GM23338 (cell line): Measurements from ENCODE around the gene DLG2. TPM values are rescaled to one million over a fixed set of nuclear protein-coding genes. Genes with fewer than 3 reads are reported as not detected.

Experiments
- ATAC-seq: fragments of 200-7000 bp; cut with Tn5 transposase; 3 replicates; pipeline ENCODE4 v1.9.1; 2020
- DNase-seq: peaks from one replicate; pipeline ENCODE4 v3.0.0-alpha.2; 2015; ENCODE audit warnings: low spot score
- H2AFZ ChIP-seq: fragments of 200-600 bp; sonication (generic); 2 replicates; pipeline ENCODE4 v1.8.0; 2016; ENCODE audit warnings: antibody characterized with exemption, mild to moderate bottlenecking, moderate library complexity
- H3F3A ChIP-seq: fragments of 200-600 bp; sonication (generic); replicated peaks from 2 replicates; pipeline ENCODE4 v1.8.0; 2017; ENCODE audit warnings: antibody characterized with exemption, mixed run types, low read depth
- H3K27ac ChIP-seq: fragments of 200-600 bp; sonication (generic); 2 replicates; pipeline ENCODE4 v1.6.1; 2016; ENCODE audit warnings: low read depth
- H3K27me3 ChIP-seq: fragments of 200-600 bp; sonication (generic); 2 replicates; pipeline ENCODE4 v1.8.0; 2016; ENCODE audit warnings: mild to moderate bottlenecking, mixed run types, moderate library complexity; ENCODE audit not compliant: insufficient read depth
- H3K36me3 ChIP-seq: fragments of 200-600 bp; sonication (generic); 2 replicates; pipeline ENCODE4 v1.8.0; 2016; ENCODE audit warnings: mild to moderate bottlenecking; ENCODE audit not compliant: insufficient read depth
- H3K4me1 ChIP-seq: fragments of 200-600 bp; sonication (generic); 2 replicates; pipeline ENCODE4 v1.8.0; 2016; ENCODE audit warnings: mild to moderate bottlenecking, moderate library complexity; ENCODE audit not compliant: insufficient read depth
- H3K4me2 ChIP-seq: fragments of 200-600 bp; sonication (generic); 2 replicates; pipeline ENCODE4 v1.7.1; 2017; ENCODE audit warnings: mixed run types
- H3K4me3 ChIP-seq: fragments of 200-600 bp; sonication (generic); 2 replicates; pipeline ENCODE4 v1.6.1; 2016; ENCODE audit warnings: mixed run types
- H3K79me2 ChIP-seq: fragments of 200-600 bp; sonication (generic); replicated peaks from 2 replicates; pipeline ENCODE4 v1.8.0; 2017; ENCODE audit warnings: mild to moderate bottlenecking; ENCODE audit not compliant: insufficient read depth
- H3K9me2 ChIP-seq: fragments of 200-600 bp; sonication (generic); 2 replicates; pipeline ENCODE4 v1.8.0; 2017; ENCODE audit not compliant: insufficient read depth
- H4K20me1 ChIP-seq: fragments of 200-600 bp; sonication (generic); replicated peaks from 2 replicates; pipeline ENCODE4 v1.8.0; 2017; ENCODE audit warnings: mild to moderate bottlenecking; ENCODE audit not compliant: insufficient read depth
- H3K27ac Mint-ChIP-seq: 2 replicates; pipeline ENCODE4 v1.8.0; 2020; ENCODE audit warnings: inconsistent platforms, mild to moderate bottlenecking, moderate library complexity, mixed read lengths
- H3K27me3 Mint-ChIP-seq: 3 replicates; pipeline ENCODE4 v1.8.0; 2022; ENCODE audit warnings: low read depth, mild to moderate bottlenecking, moderate library complexity, mixed read lengths, inconsistent platforms; ENCODE audit not compliant: insufficient read depth, poor library complexity
- H3K36me3 Mint-ChIP-seq: 3 replicates; pipeline ENCODE4 v1.8.0; 2021; ENCODE audit warnings: low read depth, mild to moderate bottlenecking, inconsistent platforms, moderate library complexity, mixed read lengths
- H3K4me1 Mint-ChIP-seq: 3 replicates; pipeline ENCODE4 v1.8.0; 2020; ENCODE audit warnings: mild to moderate bottlenecking, inconsistent platforms, mixed read lengths
- H3K4me3 Mint-ChIP-seq: 3 replicates; pipeline ENCODE4 v1.8.0; 2021; ENCODE audit warnings: moderate library complexity, mild to moderate bottlenecking, inconsistent platforms, mixed read lengths
- H3K9me3 Mint-ChIP-seq: 3 replicates; pipeline ENCODE4 v1.8.0; 2020; ENCODE audit warnings: moderate library complexity, mild to moderate bottlenecking, inconsistent platforms, mixed read lengths
- CREB1 ChIP-seq: fragments of 250-450 bp; sonication (Bioruptor Pico); IDR thresholded peaks from 2 replicates; pipeline ENCODE4 v1.5.0; 2020; ENCODE audit warnings: low read depth, mild to moderate bottlenecking, moderate library complexity
- EZH2 ChIP-seq: fragments of 200-600 bp; sonication (generic); IDR thresholded peaks from one replicate; pipeline ENCODE4 v1.8.0; 2017; ENCODE audit warnings: antibody characterized with exemption, mild to moderate bottlenecking, low read depth; ENCODE audit not compliant: unreplicated experiment
- EZH2phosphoT487 ChIP-seq: fragments of 200-600 bp; sonication (generic); IDR thresholded peaks from one replicate; pipeline ENCODE4 v1.8.1; 2018; ENCODE audit warnings: antibody characterized with exemption; ENCODE audit not compliant: unreplicated experiment
- JUNB ChIP-seq: IDR thresholded peaks from one replicate; pipeline ENCODE4 v1.6.1; 2016; ENCODE audit warnings: antibody characterized with exemption; ENCODE audit not compliant: unreplicated experiment
- NANOG ChIP-seq: IDR thresholded peaks from 2 replicates; pipeline ENCODE4 v1.6.1; 2016; ENCODE audit warnings: antibody characterized with exemption, borderline replicate concordance
- POLR2AphosphoS5 ChIP-seq: IDR thresholded peaks from 2 replicates; pipeline ENCODE4 v1.6.1; 2016; ENCODE audit warnings: antibody characterized with exemption, low read depth
- STAT1 ChIP-seq: IDR thresholded peaks from one replicate; pipeline ENCODE4 v1.6.1; 2016; ENCODE audit warnings: antibody characterized with exemption; ENCODE audit not compliant: unreplicated experiment
- ZNF114 ChIP-seq: fragments of 250-450 bp; sonication (Bioruptor Pico); IDR thresholded peaks from 2 replicates; pipeline ENCODE4 v1.5.0; 2020; ENCODE audit warnings: mild to moderate bottlenecking, moderate library complexity
- ZNF331 ChIP-seq: fragments of 250-450 bp; sonication (Bioruptor Pico); IDR thresholded peaks from 2 replicates; pipeline ENCODE4 v1.5.0; 2020; ENCODE audit warnings: low read depth, mild to moderate bottlenecking, moderate library complexity
- polyA plus RNA-seq: library from polyadenylated mRNA; unstranded; fragments of >200 nt; fragmentation: Nextera tagmentation; extraction: Ambion mirVana; gene quantifications from 2 replicates; pipeline ENCODE4 v1.2.1, GENCODE V29; 2016
- total RNA-seq: library from RNA; depleted of rRNA; stranded (reverse); fragments of >200 nt; shearing (Covaris generic); gene quantifications from 2 replicates; pipeline ENCODE4 v1.2.3, GENCODE V29; 2014
- TF ChIP-seq, protein P1 (sequence below): fragments of 250-450 bp; sonication (Bioruptor Pico); IDR thresholded peaks from 2 replicates; pipeline ENCODE4 v1.5.0; 2020; ENCODE audit warnings: mild to moderate bottlenecking, moderate library complexity
- TF ChIP-seq, protein P2 (sequence below): IDR thresholded peaks from 2 replicates; pipeline ENCODE4 v1.6.1; 2016; ENCODE audit warnings: antibody characterized with exemption
- TF ChIP-seq, protein P3 (sequence below), 2 experiments: fragments of 200-600 bp in 1 of 2; sonication (generic) in 1 of 2; conservative IDR thresholded peaks; 2 replicates each; pipeline versions ENCODE4 v1.5.1 to v1.6.1; 2016 to 2017; ENCODE audit warnings: antibody characterized with exemption in 2 of 2, low read depth in 2 of 2, mild to moderate bottlenecking in 2 of 2, moderate library complexity in 1 of 2
- TF ChIP-seq, protein P4 (sequence below): IDR thresholded peaks from one replicate; pipeline ENCODE4 v1.6.1; 2018; ENCODE audit warnings: antibody characterized with exemption; ENCODE audit not compliant: unreplicated experiment

The DLG2 gene
- total and polyA plus RNA-seq, 2 experiments from 2014 or later = 19.8 to 21.5 TPM

DNA sequence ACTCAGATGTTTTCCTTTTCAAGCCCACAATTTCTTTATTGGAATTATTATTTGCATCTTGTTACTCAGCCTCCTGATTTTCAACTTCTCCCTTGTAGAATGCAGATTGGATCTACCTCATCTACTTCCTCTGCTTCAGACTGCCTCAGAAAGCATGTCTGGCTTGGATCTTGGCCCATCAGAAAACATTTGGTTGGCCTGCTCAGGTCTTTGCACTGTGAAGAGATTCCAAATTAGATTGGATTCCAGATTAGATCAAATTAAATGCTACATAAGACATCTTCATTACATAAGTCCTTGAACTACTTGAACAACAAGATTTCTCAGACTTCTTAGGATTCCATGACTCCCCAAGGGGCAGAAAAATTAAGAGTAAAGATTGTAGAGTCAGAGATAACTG lies 358.0 kb downstream of the DLG2 start:
- no peak overlapping the region for H2AFZ ChIP-seq
- peaks cover 27% of the 10 kb centered on the region for H3K9me3 Mint-ChIP-seq
- DNase-seq (no peak), ATAC-seq (no peak)
- no peaks in the 10 kb centered on the region for H4K20me1 ChIP-seq
- no peak overlapping the region for H3K27ac Mint-ChIP-seq
- H3K36me3 ChIP-seq = no peaks in the 10 kb centered on the region
- H3K36me3 Mint-ChIP-seq = peaks cover 24% of the 10 kb centered on the region
- TF ChIP-seq STAT1 = no peak
- TF ChIP-seq, protein P1, sequence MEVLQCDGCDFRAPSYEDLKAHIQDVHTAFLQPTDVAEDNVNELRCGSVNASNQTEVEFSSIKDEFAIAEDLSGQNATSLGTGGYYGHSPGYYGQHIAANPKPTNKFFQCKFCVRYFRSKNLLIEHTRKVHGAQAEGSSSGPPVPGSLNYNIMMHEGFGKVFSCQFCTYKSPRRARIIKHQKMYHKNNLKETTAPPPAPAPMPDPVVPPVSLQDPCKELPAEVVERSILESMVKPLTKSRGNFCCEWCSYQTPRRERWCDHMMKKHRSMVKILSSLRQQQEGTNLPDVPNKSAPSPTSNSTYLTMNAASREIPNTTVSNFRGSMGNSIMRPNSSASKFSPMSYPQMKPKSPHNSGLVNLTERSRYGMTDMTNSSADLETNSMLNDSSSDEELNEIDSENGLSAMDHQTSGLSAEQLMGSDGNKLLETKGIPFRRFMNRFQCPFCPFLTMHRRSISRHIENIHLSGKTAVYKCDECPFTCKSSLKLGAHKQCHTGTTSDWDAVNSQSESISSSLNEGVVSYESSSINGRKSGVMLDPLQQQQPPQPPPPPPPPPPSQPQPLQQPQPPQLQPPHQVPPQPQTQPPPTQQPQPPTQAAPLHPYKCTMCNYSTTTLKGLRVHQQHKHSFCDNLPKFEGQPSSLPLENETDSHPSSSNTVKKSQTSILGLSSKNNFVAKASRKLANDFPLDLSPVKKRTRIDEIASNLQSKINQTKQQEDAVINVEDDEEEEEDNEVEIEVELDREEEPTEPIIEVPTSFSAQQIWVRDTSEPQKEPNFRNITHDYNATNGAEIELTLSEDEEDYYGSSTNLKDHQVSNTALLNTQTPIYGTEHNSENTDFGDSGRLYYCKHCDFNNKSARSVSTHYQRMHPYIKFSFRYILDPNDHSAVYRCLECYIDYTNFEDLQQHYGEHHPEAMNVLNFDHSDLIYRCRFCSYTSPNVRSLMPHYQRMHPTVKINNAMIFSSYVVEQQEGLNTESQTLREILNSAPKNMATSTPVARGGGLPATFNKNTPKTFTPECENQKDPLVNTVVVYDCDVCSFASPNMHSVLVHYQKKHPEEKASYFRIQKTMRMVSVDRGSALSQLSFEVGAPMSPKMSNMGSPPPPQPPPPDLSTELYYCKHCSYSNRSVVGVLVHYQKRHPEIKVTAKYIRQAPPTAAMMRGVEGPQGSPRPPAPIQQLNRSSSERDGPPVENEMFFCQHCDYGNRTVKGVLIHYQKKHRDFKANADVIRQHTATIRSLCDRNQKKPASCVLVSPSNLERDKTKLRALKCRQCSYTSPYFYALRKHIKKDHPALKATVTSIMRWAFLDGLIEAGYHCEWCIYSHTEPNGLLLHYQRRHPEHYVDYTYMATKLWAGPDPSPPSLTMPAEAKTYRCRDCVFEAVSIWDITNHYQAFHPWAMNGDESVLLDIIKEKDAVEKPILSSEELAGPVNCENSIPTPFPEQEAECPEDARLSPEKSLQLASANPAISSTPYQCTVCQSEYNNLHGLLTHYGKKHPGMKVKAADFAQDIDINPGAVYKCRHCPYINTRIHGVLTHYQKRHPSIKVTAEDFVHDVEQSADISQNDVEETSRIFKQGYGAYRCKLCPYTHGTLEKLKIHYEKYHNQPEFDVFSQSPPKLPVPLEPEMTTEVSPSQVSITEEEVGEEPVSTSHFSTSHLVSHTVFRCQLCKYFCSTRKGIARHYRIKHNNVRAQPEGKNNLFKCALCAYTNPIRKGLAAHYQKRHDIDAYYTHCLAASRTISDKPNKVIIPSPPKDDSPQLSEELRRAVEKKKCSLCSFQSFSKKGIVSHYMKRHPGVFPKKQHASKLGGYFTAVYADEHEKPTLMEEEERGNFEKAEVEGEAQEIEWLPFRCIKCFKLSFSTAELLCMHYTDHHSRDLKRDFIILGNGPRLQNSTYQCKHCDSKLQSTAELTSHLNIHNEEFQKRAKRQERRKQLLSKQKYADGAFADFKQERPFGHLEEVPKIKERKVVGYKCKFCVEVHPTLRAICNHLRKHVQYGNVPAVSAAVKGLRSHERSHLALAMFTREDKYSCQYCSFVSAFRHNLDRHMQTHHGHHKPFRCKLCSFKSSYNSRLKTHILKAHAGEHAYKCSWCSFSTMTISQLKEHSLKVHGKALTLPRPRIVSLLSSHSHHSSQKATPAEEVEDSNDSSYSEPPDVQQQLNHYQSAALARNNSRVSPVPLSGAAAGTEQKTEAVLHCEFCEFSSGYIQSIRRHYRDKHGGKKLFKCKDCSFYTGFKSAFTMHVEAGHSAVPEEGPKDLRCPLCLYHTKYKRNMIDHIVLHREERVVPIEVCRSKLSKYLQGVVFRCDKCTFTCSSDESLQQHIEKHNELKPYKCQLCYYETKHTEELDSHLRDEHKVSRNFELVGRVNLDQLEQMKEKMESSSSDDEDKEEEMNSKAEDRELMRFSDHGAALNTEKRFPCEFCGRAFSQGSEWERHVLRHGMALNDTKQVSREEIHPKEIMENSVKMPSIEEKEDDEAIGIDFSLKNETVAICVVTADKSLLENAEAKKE (CRISPR knock-in tag) = no peak
- TF ChIP-seq JUNB = no peak
- no peak for TF ChIP-seq POLR2AphosphoS5
- no peak for TF ChIP-seq EZH2
- TF ChIP-seq, protein P2, sequence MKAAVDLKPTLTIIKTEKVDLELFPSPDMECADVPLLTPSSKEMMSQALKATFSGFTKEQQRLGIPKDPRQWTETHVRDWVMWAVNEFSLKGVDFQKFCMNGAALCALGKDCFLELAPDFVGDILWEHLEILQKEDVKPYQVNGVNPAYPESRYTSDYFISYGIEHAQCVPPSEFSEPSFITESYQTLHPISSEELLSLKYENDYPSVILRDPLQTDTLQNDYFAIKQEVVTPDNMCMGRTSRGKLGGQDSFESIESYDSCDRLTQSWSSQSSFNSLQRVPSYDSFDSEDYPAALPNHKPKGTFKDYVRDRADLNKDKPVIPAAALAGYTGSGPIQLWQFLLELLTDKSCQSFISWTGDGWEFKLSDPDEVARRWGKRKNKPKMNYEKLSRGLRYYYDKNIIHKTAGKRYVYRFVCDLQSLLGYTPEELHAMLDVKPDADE = no peak
- TF ChIP-seq, protein P3, sequence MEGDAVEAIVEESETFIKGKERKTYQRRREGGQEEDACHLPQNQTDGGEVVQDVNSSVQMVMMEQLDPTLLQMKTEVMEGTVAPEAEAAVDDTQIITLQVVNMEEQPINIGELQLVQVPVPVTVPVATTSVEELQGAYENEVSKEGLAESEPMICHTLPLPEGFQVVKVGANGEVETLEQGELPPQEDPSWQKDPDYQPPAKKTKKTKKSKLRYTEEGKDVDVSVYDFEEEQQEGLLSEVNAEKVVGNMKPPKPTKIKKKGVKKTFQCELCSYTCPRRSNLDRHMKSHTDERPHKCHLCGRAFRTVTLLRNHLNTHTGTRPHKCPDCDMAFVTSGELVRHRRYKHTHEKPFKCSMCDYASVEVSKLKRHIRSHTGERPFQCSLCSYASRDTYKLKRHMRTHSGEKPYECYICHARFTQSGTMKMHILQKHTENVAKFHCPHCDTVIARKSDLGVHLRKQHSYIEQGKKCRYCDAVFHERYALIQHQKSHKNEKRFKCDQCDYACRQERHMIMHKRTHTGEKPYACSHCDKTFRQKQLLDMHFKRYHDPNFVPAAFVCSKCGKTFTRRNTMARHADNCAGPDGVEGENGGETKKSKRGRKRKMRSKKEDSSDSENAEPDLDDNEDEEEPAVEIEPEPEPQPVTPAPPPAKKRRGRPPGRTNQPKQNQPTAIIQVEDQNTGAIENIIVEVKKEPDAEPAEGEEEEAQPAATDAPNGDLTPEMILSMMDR (conservative IDR thresholded peaks at IDR 0.05; ENCODE audit: low read depth in 2 of 2) = no peak
- TF ChIP-seq, protein P4, sequence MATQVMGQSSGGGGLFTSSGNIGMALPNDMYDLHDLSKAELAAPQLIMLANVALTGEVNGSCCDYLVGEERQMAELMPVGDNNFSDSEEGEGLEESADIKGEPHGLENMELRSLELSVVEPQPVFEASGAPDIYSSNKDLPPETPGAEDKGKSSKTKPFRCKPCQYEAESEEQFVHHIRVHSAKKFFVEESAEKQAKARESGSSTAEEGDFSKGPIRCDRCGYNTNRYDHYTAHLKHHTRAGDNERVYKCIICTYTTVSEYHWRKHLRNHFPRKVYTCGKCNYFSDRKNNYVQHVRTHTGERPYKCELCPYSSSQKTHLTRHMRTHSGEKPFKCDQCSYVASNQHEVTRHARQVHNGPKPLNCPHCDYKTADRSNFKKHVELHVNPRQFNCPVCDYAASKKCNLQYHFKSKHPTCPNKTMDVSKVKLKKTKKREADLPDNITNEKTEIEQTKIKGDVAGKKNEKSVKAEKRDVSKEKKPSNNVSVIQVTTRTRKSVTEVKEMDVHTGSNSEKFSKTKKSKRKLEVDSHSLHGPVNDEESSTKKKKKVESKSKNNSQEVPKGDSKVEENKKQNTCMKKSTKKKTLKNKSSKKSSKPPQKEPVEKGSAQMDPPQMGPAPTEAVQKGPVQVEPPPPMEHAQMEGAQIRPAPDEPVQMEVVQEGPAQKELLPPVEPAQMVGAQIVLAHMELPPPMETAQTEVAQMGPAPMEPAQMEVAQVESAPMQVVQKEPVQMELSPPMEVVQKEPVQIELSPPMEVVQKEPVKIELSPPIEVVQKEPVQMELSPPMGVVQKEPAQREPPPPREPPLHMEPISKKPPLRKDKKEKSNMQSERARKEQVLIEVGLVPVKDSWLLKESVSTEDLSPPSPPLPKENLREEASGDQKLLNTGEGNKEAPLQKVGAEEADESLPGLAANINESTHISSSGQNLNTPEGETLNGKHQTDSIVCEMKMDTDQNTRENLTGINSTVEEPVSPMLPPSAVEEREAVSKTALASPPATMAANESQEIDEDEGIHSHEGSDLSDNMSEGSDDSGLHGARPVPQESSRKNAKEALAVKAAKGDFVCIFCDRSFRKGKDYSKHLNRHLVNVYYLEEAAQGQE = no peak
- TF ChIP-seq ZNF114 (CRISPR knock-in tag) = no peak
- no peak for TF ChIP-seq NANOG
- TF ChIP-seq ZNF331 = no peak
- no peak for TF ChIP-seq CREB1 (CRISPR knock-in tag)
- no peak for TF ChIP-seq EZH2phosphoT487
- H3K4me2 ChIP-seq = no peak overlapping the region
- no peaks in the 10 kb centered on the region for H3F3A ChIP-seq
- no peaks in the 10 kb centered on the region for H3K79me2 ChIP-seq
- H3K27me3 ChIP-seq = no peaks in the 10 kb centered on the region
- H3K4me1 ChIP-seq = peaks cover 10% of the 10 kb centered on the region; the same call in 1 of the 2 replicates
- H3K27me3 Mint-ChIP-seq = peaks cover 2% of the 10 kb centered on the region
- peaks cover 10% of the 10 kb centered on the region; the same call in 1 of the 2 replicates for H3K9me2 ChIP-seq
- H3K4me3 ChIP-seq = no peak overlapping the region
- H3K4me1 Mint-ChIP-seq = peaks cover 8% of the 10 kb centered on the region; the same call in 2 of the 3 replicates
- no peak overlapping the region for H3K4me3 Mint-ChIP-seq
- no peak overlapping the region for H3K27ac ChIP-seq
